Measurements from ENCODE around the gene CACNG5.

- TF ChIP-seq CTCF (conservative IDR thresholded peaks at IDR 0.05) (no peak), ZFX (IDR thresholded peaks at IDR 0.05) (no peak)
Measured at GRCh38 chr17:66843627-66844026, 8.7 kb downstream of the CACNG5 start.

Measured in C4-2B (cell line).